Parathyroid adenoma (tissue), 2 donors: ENCODE measurements around the gene OR14J1.
"Not testable (repeated sequence)": the region's sequence is repeated elsewhere in the genome, so short reads cannot be mapped to it uniquely, and the experiment has no call there.

ENCODE experiments used
- H2AFZ ChIP-seq: fragments of 300-600 bp; sonication (generic); one replicate; pipeline ENCODE4 v1.7.0; 2017; ENCODE audit warnings: antibody characterized with exemption, mild to moderate bottlenecking
- H3K27ac ChIP-seq: fragments of 300-600 bp; sonication (generic); one replicate; pipeline ENCODE4 v1.7.0; 2017
- H3K27me3 ChIP-seq: fragments of 300-600 bp; sonication (generic); one replicate; pipeline ENCODE4 v1.7.0; 2017; ENCODE audit warnings: low read length; ENCODE audit not compliant: control insufficient read depth, insufficient read depth
- H3K36me3 ChIP-seq: fragments of 300-600 bp; sonication (generic); one replicate; pipeline ENCODE4 v1.7.0; 2017; ENCODE audit warnings: low read length; ENCODE audit not compliant: control insufficient read depth, insufficient read depth
- H3K4me1 ChIP-seq: fragments of 300-600 bp; sonication (generic); one replicate; pipeline ENCODE4 v1.7.0; 2017; ENCODE audit warnings: control low read depth
- H3K4me2 ChIP-seq: fragments of 300-600 bp; sonication (generic); one replicate; pipeline ENCODE4 v1.7.0; 2017; ENCODE audit warnings: low read length
- H3K4me3 ChIP-seq: fragments of 300-600 bp; sonication (generic); one replicate; pipeline ENCODE4 v1.7.0; 2017; ENCODE audit warnings: low read depth, low read length
- H3K79me2 ChIP-seq: fragments of 300-600 bp; sonication (generic); one replicate; pipeline ENCODE4 v1.7.0; 2017; ENCODE audit warnings: control low read depth
- H3K9ac ChIP-seq: fragments of 300-600 bp; sonication (generic); one replicate; pipeline ENCODE4 v1.7.0; 2017; ENCODE audit warnings: mild to moderate bottlenecking
- H3K9me3 ChIP-seq: fragments of 300-600 bp; sonication (generic); one replicate; pipeline ENCODE4 v1.7.0; 2017; ENCODE audit warnings: low read length; ENCODE audit not compliant: control insufficient read depth
- CTCF ChIP-seq: fragments of 300-600 bp; sonication (generic); IDR thresholded peaks from one replicate; pipeline ENCODE4 v1.7.0; 2017; ENCODE audit warnings: antibody characterized with exemption, mild to moderate bottlenecking
- donor health status: primary hyperparathyroidism.

The OR14J1 gene

DNA sequence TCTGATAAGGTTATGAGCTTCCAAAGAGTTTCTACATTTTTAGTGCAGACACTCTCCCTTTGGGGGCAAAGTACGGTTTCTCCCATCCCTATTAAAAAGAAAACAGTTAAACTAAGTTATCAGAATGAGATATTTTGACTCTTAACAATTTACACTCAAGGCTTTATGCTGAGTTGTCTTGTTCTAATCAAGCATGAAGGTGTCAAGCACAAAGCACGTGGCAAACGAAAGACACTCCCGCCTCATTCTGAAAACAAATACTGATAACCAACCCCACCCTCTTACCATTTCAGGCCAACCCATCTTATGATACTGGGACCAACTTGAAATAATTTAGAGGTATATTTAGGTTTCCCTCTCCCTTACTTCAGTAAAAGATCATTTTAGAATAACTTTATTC lies 24.3 kb downstream of the OR14J1 start:
- Histone ChIP-seq H3K9me3 (no peaks in the 10 kb centered on the region), H3K27me3 (no peaks in the 10 kb centered on the region), H3K4me2 (no peak overlapping the region), H3K4me1 (no peaks in the 10 kb centered on the region), H3K79me2 (no peaks in the 10 kb centered on the region), H3K9ac (no peak overlapping the region), H3K4me3 (no peak overlapping the region), H2AFZ (no peak overlapping the region), H3K27ac (no peak overlapping the region), H3K36me3 (no peaks in the 10 kb centered on the region)
- TF ChIP-seq CTCF: no peak

GRCh38 chr6:29332676-29333075 lies 31.2 kb downstream of the OR14J1 start:
- Histone ChIP-seq H3K4me1 (no peaks in the 10 kb centered on the region), H3K4me2 (no peak overlapping the region), H3K9me3 (no peaks in the 10 kb centered on the region), H3K27me3 (no peaks in the 10 kb centered on the region), H3K9ac (no peak overlapping the region), H3K36me3 (no peaks in the 10 kb centered on the region), H2AFZ (no peak overlapping the region), H3K79me2 (no peaks in the 10 kb centered on the region), H3K4me3 (no peak overlapping the region), H3K27ac (no peak overlapping the region)
- TF ChIP-seq CTCF: no peak

- no peak overlapping the region for H3K27ac ChIP-seq
- H3K4me3 ChIP-seq: no peak overlapping the region
- H3K27me3 ChIP-seq: no peaks in the 10 kb centered on the region
- no peak for TF ChIP-seq CTCF
- H3K4me2 ChIP-seq: no peak overlapping the region
- no peaks in the 10 kb centered on the region for H3K79me2 ChIP-seq
- H3K4me1 ChIP-seq: no peaks in the 10 kb centered on the region
- H3K36me3 ChIP-seq: no peaks in the 10 kb centered on the region
- H3K9ac ChIP-seq: no peak overlapping the region
- no peaks in the 10 kb centered on the region for H3K9me3 ChIP-seq
- no peak overlapping the region for H2AFZ ChIP-seq
Observed at GRCh38 chr6:29336269-29336668, 34.8 kb downstream of the OR14J1 start.

- Histone ChIP-seq H3K27me3 (no peaks in the 10 kb centered on the region), H3K4me2 (no peak overlapping the region), H3K36me3 (no peaks in the 10 kb centered on the region), H3K9me3 (no peaks in the 10 kb centered on the region), H3K9ac (no peak overlapping the region), H3K27ac (no peak overlapping the region), H3K79me2 (no peaks in the 10 kb centered on the region), H3K4me3 (no peak overlapping the region), H2AFZ (no peak overlapping the region), H3K4me1 (no peaks in the 10 kb centered on the region)
- no peak for TF ChIP-seq CTCF
Observed at GRCh38 chr6:29345380-29345779, 43.9 kb downstream of the OR14J1 start.

DNA sequence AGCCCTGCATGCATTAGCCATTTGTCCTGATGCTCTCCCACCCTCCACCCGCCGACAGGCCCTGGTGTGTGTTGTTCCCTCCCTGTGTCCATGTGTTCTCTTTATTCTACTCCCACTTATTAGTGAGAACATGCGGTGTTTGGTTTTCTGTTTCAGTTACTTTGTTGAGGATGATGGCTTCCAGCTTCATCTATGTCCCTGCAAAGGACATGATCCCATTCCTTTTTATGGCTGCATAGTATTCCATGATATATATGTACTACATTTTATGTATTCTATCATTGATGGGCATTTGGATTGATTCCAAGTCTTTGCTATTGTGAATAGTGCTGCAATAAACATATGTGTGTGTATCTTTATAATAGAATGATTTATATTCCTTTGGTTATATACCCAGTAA lies 47.8 kb downstream of the OR14J1 start:
- H3K9me3 ChIP-seq, H3K36me3 ChIP-seq, H3K4me3 ChIP-seq, H3K79me2 ChIP-seq, H3K9ac ChIP-seq, H3K27ac ChIP-seq, H3K4me1 ChIP-seq, H3K27me3 ChIP-seq, H2AFZ ChIP-seq, H3K4me2 ChIP-seq: not testable (repeated sequence)
